Measurements from ENCODE around the gene EVI5L. TPM values are rescaled to one million over a fixed set of nuclear protein-coding genes. Genes with fewer than 3 reads are reported as not detected.

The EVI5L gene
- total and polyA plus RNA-seq, 2 of the 4 experiments (the other 2 are of a cell fraction): 12.7 to 14.6 TPM

- Histone ChIP-seq H3K4me1 (ENCODE audit: control insufficient read depth, insufficient read depth, low read length) (peaks cover 12% of the 10 kb centered on the region), H3K4ac (ENCODE audit: low read depth, low read length) (no peak overlapping the region), H3K9me3 (ENCODE audit: control insufficient read depth, insufficient read depth, low read length) (no peaks in the 10 kb centered on the region), H2AFZ (replicated peaks; ENCODE audit: low read length, poor library complexity) (no peak overlapping the region), H3K27me3 (ENCODE audit: control insufficient read depth, insufficient read depth, low read length) (peaks cover 6% of the 10 kb centered on the region; the same call in 1 of the 2 replicates), H2BK5ac (ENCODE audit: low read depth, low read length, poor library complexity, severe bottlenecking) (no peak overlapping the region), H3K79me1 (ENCODE audit: low read depth in 1 of 2, low read length in 2 of 2) (no peaks in the 10 kb centered on the region), H3K9me1 (ENCODE audit: insufficient read depth, low read length) (no peaks in the 10 kb centered on the region), H3K23ac (ENCODE audit: low read depth, low read length) (no peak overlapping the region), H3K14ac (replicated peaks; ENCODE audit: low read depth, low read length) (no peak overlapping the region), H4K20me1 (ENCODE audit: insufficient read depth, low read length) (peaks cover 15% of the 10 kb centered on the region), H2AK9ac (replicated peaks; ENCODE audit: low read depth, low read length, poor library complexity) (no peak overlapping the region), H3K36me3 (ENCODE audit: control insufficient read depth, insufficient read depth, low read length) (no peaks in the 10 kb centered on the region), H2AK5ac (ENCODE audit: low read depth, low read length) (no peak overlapping the region), H3K27ac (ENCODE audit: insufficient read depth, low read length) (no peak overlapping the region), H4K91ac (ENCODE audit: insufficient read depth, low read depth, low read length) (no peak overlapping the region), H3K18ac (ENCODE audit: low read depth, low read length) (no peak overlapping the region), H3K4me2 (ENCODE audit: low read depth, low read length) (no peak overlapping the region), H4K5ac (ENCODE audit: low read depth, low read length) (no peak overlapping the region), H3K9ac (ENCODE audit: low read depth, low read length) (no peak overlapping the region), H2BK15ac (ENCODE audit: low read depth, low read length) (no peak overlapping the region), H3K4me3 (ENCODE audit: insufficient read depth, low read depth, low read length) (no peak overlapping the region), H4K8ac (ENCODE audit: low read depth in 2 of 2, low read length in 2 of 2) (no peak overlapping the region), H2BK20ac (ENCODE audit: low read depth, low read length) (no peak overlapping the region), H3K56ac (ENCODE audit: extremely low read depth, insufficient read depth, low read length) (no peak overlapping the region), H2BK120ac (ENCODE audit: low read depth, low read length) (no peak overlapping the region)
- dilution Hi-C loops (cut with HindIII; ENCODE audit: low sequenced_read_pairs, unreplicated experiment) (no loop called here), in situ Hi-C loops (cut with MboI; ENCODE audit: low sequenced_read_pairs) (no loop called here), intact Hi-C loops (cut with micrococcal nuclease) (no loop called here)
- WGBS, 2 experiments (ENCODE audit: extremely low coverage in 2 of 2, insufficient read length in 1 of 2): 93% methylated on average over 6 of the region's 9 CpGs; no CpG with 5 or more reads in 1 of the 2 experiments
- ChIA-PET CTCF (no interaction called here), POLR2A (ENCODE audit: unreplicated experiment) (no interaction called here)
- ATAC-seq (ENCODE audit: low read depth) (no peak), DNase-seq (no peak)
- no peak for TF ChIP-seq SMC3 (IDR thresholded peaks at IDR 0.05; ENCODE audit: low read depth, low read length)
- no peak for TF ChIP-seq RCOR1 (IDR thresholded peaks at IDR 0.05; ENCODE audit: insufficient replicate concordance, low read length)
- no peak for TF ChIP-seq RFX5 (IDR thresholded peaks at IDR 0.05; ENCODE audit: low read depth, low read length)
- BruUV-seq (replicated peaks): no TSS peak
These were observed 37.2 kb downstream of the EVI5L start for GRCh38 chr19:7867092-7867844.
